DND-41 (cell line): Measurements from ENCODE around the gene TMEM259.

Experiments used
- ATAC-seq: fragments of 200-7000 bp; cut with Tn5 transposase; 3 replicates; pipeline ENCODE4 v1.9.1; 2021; ENCODE audit warnings: low read depth; ENCODE audit not compliant: insufficient read depth
- DNase-seq: peaks from one replicate; pipeline ENCODE4 v3.0.0-alpha.2; 2020
- H2AFZ ChIP-seq: 2 replicates; pipeline ENCODE4 v1.6.0; 2012; ENCODE audit warnings: low read depth, low read length
- H3K27ac ChIP-seq: 2 replicates; pipeline ENCODE4 v1.5.1; 2012; ENCODE audit warnings: low read length, inconsistent platforms
- H3K27me3 ChIP-seq: fragments of 200-600 bp; sonication (generic); 2 replicates; pipeline ENCODE4 v1.6.0; 2012; ENCODE audit warnings: low read length, mild to moderate bottlenecking, inconsistent platforms; ENCODE audit not compliant: insufficient read depth, poor library complexity
- H3K36me3 ChIP-seq: 2 replicates; pipeline ENCODE4 v1.5.1; 2012; ENCODE audit warnings: low read length, inconsistent platforms; ENCODE audit not compliant: insufficient read depth
- H3K4me1 ChIP-seq: 2 replicates; pipeline ENCODE4 v1.5.1; 2012; ENCODE audit warnings: mild to moderate bottlenecking, low read length; ENCODE audit not compliant: insufficient read depth
- H3K4me2 ChIP-seq: 2 replicates; pipeline ENCODE4 v1.6.0; 2012; ENCODE audit warnings: mild to moderate bottlenecking, moderate library complexity, low read length, inconsistent platforms; ENCODE audit not compliant: insufficient read depth
- H3K4me3 ChIP-seq, 2 experiments: fragments of 200-600 bp in 1 of 2; shearing (Covaris generic) in 1 of 2; 2 replicates each; pipeline ENCODE4 v1.5.1; 2012 to 2016; ENCODE audit warnings: inconsistent platforms in 2 of 2, low read length in 2 of 2, mild to moderate bottlenecking in 2 of 2, low read depth in 1 of 2, moderate library complexity in 1 of 2
- H3K79me2 ChIP-seq: 2 replicates; pipeline ENCODE4 v1.6.0; 2012; ENCODE audit warnings: low read length, inconsistent platforms; ENCODE audit not compliant: insufficient read depth
- H3K9ac ChIP-seq: 2 replicates; pipeline ENCODE4 v1.6.0; 2012; ENCODE audit warnings: low read depth, mild to moderate bottlenecking, inconsistent platforms, low read length, moderate library complexity
- H3K9me3 ChIP-seq: 2 replicates; pipeline ENCODE4 v1.5.1; 2012; ENCODE audit warnings: low read length, moderate library complexity, mild to moderate bottlenecking, inconsistent platforms; ENCODE audit not compliant: insufficient read depth, severe bottlenecking
- H4K20me1 ChIP-seq: 2 replicates; pipeline ENCODE4 v1.6.0; 2012; ENCODE audit warnings: low read length; ENCODE audit not compliant: insufficient read depth
- CTCF ChIP-seq: IDR thresholded peaks from 2 replicates; pipeline ENCODE4 v1.5.1; 2012; ENCODE audit warnings: borderline replicate concordance, low read length, moderate library complexity, mild to moderate bottlenecking; ENCODE audit not compliant: poor library complexity, severe bottlenecking; ENCODE audit errors: extremely low read depth
- EZH2 ChIP-seq: IDR thresholded peaks from 3 replicates; pipeline ENCODE4 v1.6.1; 2012; ENCODE audit warnings: borderline replicate concordance, low read depth, mild to moderate bottlenecking, moderate library complexity, low read length, inconsistent platforms; ENCODE audit not compliant: severe bottlenecking

Gene TMEM259

GRCh38 chr19:1004803-1005664 is 15.9 kb downstream of the TMEM259 start:
- H3K9me3 ChIP-seq: no peaks in the 10 kb centered on the region
- H3K36me3 ChIP-seq: peaks cover 10% of the 10 kb centered on the region
- no peak overlapping the region for H3K9ac ChIP-seq
- no peak for TF ChIP-seq EZH2
- no peak for TF ChIP-seq CTCF
- peaks cover 14% of the 10 kb centered on the region for H4K20me1 ChIP-seq
- DNase-seq (no peak), ATAC-seq (no peak)
- no peaks in the 10 kb centered on the region for H3K27me3 ChIP-seq
- H3K79me2 ChIP-seq: no peaks in the 10 kb centered on the region
- no peak overlapping the region for H3K27ac ChIP-seq
- no peak overlapping the region for H3K4me2 ChIP-seq
- H3K4me3 ChIP-seq: no peak overlapping the region
- H3K4me1 ChIP-seq: no peaks in the 10 kb centered on the region; the same call in 1 of the 2 replicates
- no peak overlapping the region for H2AFZ ChIP-seq

- DNase-seq (no peak), ATAC-seq (no peak)
- peaks cover 9% of the 10 kb centered on the region for H4K20me1 ChIP-seq
- H3K27ac ChIP-seq: no peak overlapping the region
- H3K27me3 ChIP-seq: no peaks in the 10 kb centered on the region
- no peak overlapping the region for H3K4me2 ChIP-seq
- peaks cover 3% of the 10 kb centered on the region for H3K36me3 ChIP-seq
- no peak overlapping the region for H3K9ac ChIP-seq
- no peaks in the 10 kb centered on the region for H3K9me3 ChIP-seq
- H2AFZ ChIP-seq: no peak overlapping the region
- TF ChIP-seq EZH2 (no peak), CTCF (no peak)
- H3K4me1 ChIP-seq: no peaks in the 10 kb centered on the region; the same call in 1 of the 2 replicates
- H3K79me2 ChIP-seq: no peaks in the 10 kb centered on the region
- no peak overlapping the region for H3K4me3 ChIP-seq
Measured at GRCh38 chr19:1004204-1004802, 16.6 kb downstream of the TMEM259 start.

GRCh38 chr19:1003283-1003682 is 17.6 kb downstream of the TMEM259 start:
- Histone ChIP-seq H3K4me3 (no peak overlapping the region), H4K20me1 (peaks cover 9% of the 10 kb centered on the region; the same call in 1 of the 2 replicates), H3K36me3 (no peaks in the 10 kb centered on the region; the same call in 1 of the 2 replicates), H3K79me2 (no peaks in the 10 kb centered on the region), H2AFZ (no peak overlapping the region), H3K27ac (no peak overlapping the region), H3K9ac (no peak overlapping the region), H3K4me2 (no peak overlapping the region), H3K4me1 (no peaks in the 10 kb centered on the region; the same call in 1 of the 2 replicates), H3K27me3 (no peaks in the 10 kb centered on the region), H3K9me3 (no peaks in the 10 kb centered on the region)
- DNase-seq (no peak), ATAC-seq (no peak)
- TF ChIP-seq EZH2 (no peak), CTCF (no peak)
